IMR-90 (cell line): ENCODE measurements around the gene THAP2. TPM values are rescaled to one million over a fixed set of nuclear protein-coding genes. Genes with fewer than 3 reads are reported as not detected.
A peak's percentile ranks its signal among the peaks of the same experiment; 100 is the strongest.

Experiments used
- ATAC-seq: fragments of 200-7000 bp; cut with Tn5 transposase; 2 replicates; pipeline ENCODE4 v1.9.1; 2020; ENCODE audit warnings: low read depth, mild to moderate bottlenecking, moderate library complexity
- BruUV-seq: library from RNA; stranded (reverse); fragments of 400-500 nt; replicated peaks from 2 replicates; lab custom pipeline; 2021; lab: Mats Ljungman, UMichigan
- CTCF ChIA-PET: fragments of 300-600 bp; formaldehyde crosslinking; extraction: SDS; loops from one replicate; lab custom pipeline; 2021; ENCODE audit warnings: antibody characterized with exemption; lab: Yijun Ruan, JAX
- POLR2A ChIA-PET: fragments of 300-600 bp; sonication (Branson Sonifier 250); formaldehyde crosslinking; loops from one replicate; lab custom pipeline; 2022; ENCODE audit warnings: antibody characterized with exemption; ENCODE audit not compliant: unreplicated experiment; lab: Charles Lee
- DNase-seq: peaks from one replicate; pipeline ENCODE4 v3.0.0; 2013
- H2AFZ ChIP-seq: replicated peaks from 2 replicates; pipeline ENCODE3; 2013; ENCODE audit warnings: low read length, mild to moderate bottlenecking; ENCODE audit not compliant: poor library complexity
- H2AK5ac ChIP-seq: 2 replicates; pipeline ENCODE4 v1.6.1; 2013; ENCODE audit warnings: low read depth, low read length, inconsistent platforms
- H2AK9ac ChIP-seq: replicated peaks from 2 replicates; pipeline ENCODE3; 2013; ENCODE audit warnings: mild to moderate bottlenecking, low read depth, low read length, moderate library complexity; ENCODE audit not compliant: poor library complexity
- H2BK120ac ChIP-seq: 2 replicates; pipeline ENCODE4 v1.6.1; 2013; ENCODE audit warnings: low read depth, low read length, inconsistent platforms
- H2BK15ac ChIP-seq: 3 replicates; pipeline ENCODE4 v1.6.1; 2013; ENCODE audit warnings: low read depth, low read length, inconsistent platforms
- H2BK20ac ChIP-seq: 2 replicates; pipeline ENCODE4 v1.6.1; 2013; ENCODE audit warnings: low read depth, mild to moderate bottlenecking, inconsistent platforms, low read length, moderate library complexity
- H2BK5ac ChIP-seq: 2 replicates; pipeline ENCODE4 v1.6.1; 2013; ENCODE audit warnings: mild to moderate bottlenecking, low read depth, low read length, inconsistent platforms; ENCODE audit not compliant: poor library complexity, severe bottlenecking
- H3K14ac ChIP-seq: replicated peaks from 2 replicates; pipeline ENCODE4 v1.6.1; 2013; ENCODE audit warnings: low read depth, low read length, inconsistent platforms
- H3K18ac ChIP-seq: 2 replicates; pipeline ENCODE4 v1.6.1; 2013; ENCODE audit warnings: low read depth, low read length, control low read depth
- H3K23ac ChIP-seq: 2 replicates; pipeline ENCODE4 v1.6.1; 2013; ENCODE audit warnings: low read depth, low read length, inconsistent platforms
- H3K27ac ChIP-seq: 2 replicates; pipeline ENCODE4 v1.5.1; 2013; ENCODE audit warnings: mild to moderate bottlenecking, control low read depth, low read length; ENCODE audit not compliant: insufficient read depth
- H3K27me3 ChIP-seq: 2 replicates; pipeline ENCODE4 v1.6.1; 2013; ENCODE audit warnings: low read length; ENCODE audit not compliant: control insufficient read depth, insufficient read depth
- H3K36me3 ChIP-seq: 2 replicates; pipeline ENCODE4 v1.6.1; 2013; ENCODE audit warnings: low read length, mixed read lengths; ENCODE audit not compliant: control insufficient read depth, insufficient read depth
- H3K4ac ChIP-seq: 2 replicates; pipeline ENCODE4 v1.6.1; 2013; ENCODE audit warnings: low read depth, low read length, inconsistent platforms
- H3K4me1 ChIP-seq: 2 replicates; pipeline ENCODE4 v1.6.1; 2013; ENCODE audit warnings: low read length, mixed read lengths; ENCODE audit not compliant: control insufficient read depth, insufficient read depth
- H3K4me2 ChIP-seq: 2 replicates; pipeline ENCODE4 v1.6.1; 2013; ENCODE audit warnings: low read depth, mild to moderate bottlenecking, control low read depth, low read length, moderate library complexity
- H3K4me3 ChIP-seq: 2 replicates; pipeline ENCODE4 v1.5.1; 2013; ENCODE audit warnings: low read depth, mild to moderate bottlenecking, control low read depth, low read length, moderate library complexity; ENCODE audit not compliant: insufficient read depth
- H3K56ac ChIP-seq: 2 replicates; pipeline ENCODE4 v1.6.1; 2013; ENCODE audit warnings: low read length, inconsistent platforms; ENCODE audit not compliant: insufficient read depth; ENCODE audit errors: extremely low read depth
- H3K79me1 ChIP-seq, 2 experiments: 2 replicates each; pipeline ENCODE4 v1.6.1; 2013; ENCODE audit warnings: low read length in 2 of 2, inconsistent platforms in 1 of 2, low read depth in 1 of 2
- H3K9ac ChIP-seq: 2 replicates; pipeline ENCODE4 v1.6.1; 2013; ENCODE audit warnings: low read depth, low read length, control low read depth
- H3K9me1 ChIP-seq: 2 replicates; pipeline ENCODE4 v1.6.1; 2013; ENCODE audit warnings: low read length, inconsistent platforms; ENCODE audit not compliant: insufficient read depth
- H3K9me3 ChIP-seq: 2 replicates; pipeline ENCODE4 v1.6.1; 2013; ENCODE audit warnings: low read length; ENCODE audit not compliant: control insufficient read depth, insufficient read depth
- H4K20me1 ChIP-seq: 2 replicates; pipeline ENCODE4 v1.6.1; 2013; ENCODE audit warnings: low read length, inconsistent platforms; ENCODE audit not compliant: insufficient read depth
- H4K5ac ChIP-seq: 2 replicates; pipeline ENCODE4 v1.6.1; 2013; ENCODE audit warnings: mild to moderate bottlenecking, low read depth, low read length, control low read depth
- H4K8ac ChIP-seq, 2 experiments: 2 replicates each; pipeline ENCODE4 v1.6.1; 2013; ENCODE audit warnings: low read depth in 2 of 2, low read length in 2 of 2, control low read depth in 1 of 2, inconsistent platforms in 1 of 2
- H4K91ac ChIP-seq: 2 replicates; pipeline ENCODE4 v1.6.1; 2013; ENCODE audit warnings: low read depth, low read length, inconsistent platforms; ENCODE audit not compliant: insufficient read depth
- FOS ChIP-seq: fragments of 150-350 bp; IDR thresholded peaks from 2 replicates; pipeline ENCODE4 v1.6.1; 2016; ENCODE audit warnings: low read depth, low read length
- NFE2L2 ChIP-seq: fragments of 150-350 bp; IDR thresholded peaks from 2 replicates; pipeline ENCODE4 v1.6.1; 2016; ENCODE audit warnings: low read depth, mild to moderate bottlenecking, low read length
- POLR2A ChIP-seq: IDR thresholded peaks from 2 replicates; pipeline ENCODE4 v1.6.1; 2012; ENCODE audit warnings: mild to moderate bottlenecking, low read depth, low read length
- RFX5 ChIP-seq: IDR thresholded peaks from 2 replicates; pipeline ENCODE4 v1.8.0; 2012; ENCODE audit warnings: low read depth, mild to moderate bottlenecking, low read length, moderate library complexity
- WGBS, 2 experiments: methylation state at CpG; one replicate each; pipeline versions ENCODE4 v1.1.5 to v1.1.7; 2013; ENCODE audit warnings: missing lambda C conversion rate in 2 of 2; ENCODE audit not compliant: insufficient read length in 1 of 2; ENCODE audit errors: extremely low coverage in 2 of 2; 5-methylcytosine and 5-hydroxymethylcytosine counted together
- dilution Hi-C: fragments of 300-500 bp; cut with HindIII; formaldehyde crosslinking; loops from one replicate; pipeline ENCODE4 v1.14.3; 2018; ENCODE audit warnings: low sequenced_read_pairs; ENCODE audit not compliant: unreplicated experiment
- in situ Hi-C: fragments of 300-500 bp; cut with MboI; formaldehyde crosslinking; loops from 3 replicates; pipeline ENCODE4 v1.14.3; 2019; ENCODE audit warnings: low sequenced_read_pairs, inconsistent platforms, mixed read lengths
- intact Hi-C: fragments of 100-400 bp; cut with micrococcal nuclease; formaldehyde crosslinking; loops from 2 replicates; pipeline ENCODE4 v1.10.0; 2022
- polyA plus RNA-seq, 3 experiments: library from polyadenylated mRNA; depleted of rRNA; stranded (reverse); fragments of >200 nt; gene quantifications; 2 replicates each; pipeline ENCODE4 v1.2.3, GENCODE V29; 2012; ENCODE audit warnings: low replicate concordance in 1 of 3
- total RNA-seq: library from RNA; depleted of rRNA; stranded (reverse); fragments of >200 nt; gene quantifications from 2 replicates; pipeline ENCODE4 v1.2.3, GENCODE V29; 2012

THAP2 gene
- total and polyA plus RNA-seq, 2 of the 4 experiments (the other 2 are of a cell fraction), result 1.4 to 2.5 TPM

GRCh38 chr12:71685312-71685906 lies 21.3 kb downstream of the THAP2 start:
- H3K4me1 ChIP-seq, result peaks cover 1% of the 10 kb centered on the region; the same call in 1 of the 2 replicates
- CTCF ChIA-PET, result interaction anchor here (0.8 to 1.1 kb wide), 2 partner anchors 8 to 53 kb away, joined by 3 read pairs; no protein-coding TSS in a partner anchor

More at GRCh38 chr12:71685312-71685906, 21.3 kb downstream of the THAP2 start:
- Histone ChIP-seq H4K91ac (0 out of 2 replicates have a peak overlapping the region, but pooled peaks have one; percentile 86), H3K9me3 (no peaks in the 10 kb centered on the region), H2AK5ac (no peak overlapping the region), H3K36me3 (no peaks in the 10 kb centered on the region), H4K5ac (peak overlapping the region; percentile 69; the same call in 1 of the 2 replicates), H3K4ac (peak overlapping the region; percentile 63; the same call in 1 of the 2 replicates), H2BK15ac (no peak overlapping the region), H3K9ac (peak overlapping the region; percentile 74; the same call in 1 of the 2 replicates), H2BK120ac (0 out of 2 replicates have a peak overlapping the region, but pooled peaks have one; percentile 87), H3K79me1 (peaks cover 4 to 14% of the 10 kb centered on the region in 2 experiments; a peak in 3 of 4 replicates), H3K18ac (no peak overlapping the region; the same call in 1 of the 2 replicates), H3K14ac (peak overlapping the region; percentile 77), H3K56ac (peak overlapping the region; percentile 63), H3K27ac (peak overlapping the region; percentile 81; the same call in 1 of the 2 replicates), H4K20me1 (no peaks in the 10 kb centered on the region), H2AK9ac (no peak overlapping the region), H2AFZ (peak overlapping the region; percentile 98), H3K27me3 (no peaks in the 10 kb centered on the region), H3K4me3 (peak overlapping the region; percentile 78), H4K8ac (peak overlapping the region in 1 of 2 experiments; percentile 90; a peak in 3 of 4 replicates), H3K23ac (peak overlapping the region; percentile 13; the same call in 1 of the 2 replicates), H3K9me1 (no peaks in the 10 kb centered on the region), H2BK20ac (no peak overlapping the region), H3K4me2 (peak overlapping the region; percentile 97), H2BK5ac (peak overlapping the region; percentile 88)
- BruUV-seq, result no TSS peak
- TF ChIP-seq RFX5 (no peak), POLR2A (no peak), NFE2L2 (no peak), FOS (no peak)
- POLR2A ChIA-PET, result no interaction called here
- in situ Hi-C loops (no loop called here), intact Hi-C loops (no loop called here), dilution Hi-C loops (no loop called here)
- no peak for DNase-seq
- 67% methylated on average over 3 of the region's 19 CpGs; no CpG with 5 or more reads in 1 of the 2 experiments for WGBS, 2 experiments
- ATAC-seq, result no peak
